SK-N-SH treated with all-trans-retinoic acid at 6 μM for 48 hours (cell line): ENCODE results near the gene ZHX3.

Source experiments
- ATAC-seq: fragments of 200-7000 bp; cut with Tn5 transposase; 3 replicates; pipeline ENCODE4 v1.9.1; 2020; ENCODE audit warnings: mild to moderate bottlenecking, moderate library complexity
- ARNTL ChIP-seq: fragments of 450-650 bp; formaldehyde crosslinking; IDR thresholded peaks from 2 replicates; pipeline ENCODE4 v1.5.0; 2020; ENCODE audit warnings: low read depth, mild to moderate bottlenecking, moderate library complexity, borderline replicate concordance
- CREB5 ChIP-seq: fragments of 250-450 bp; sonication (Bioruptor Pico); IDR thresholded peaks from 2 replicates; pipeline ENCODE4 v1.5.1; 2020; ENCODE audit warnings: low read depth, mild to moderate bottlenecking, moderate library complexity
- CSDC2 ChIP-seq: fragments of 250-450 bp; sonication (Bioruptor Pico); IDR thresholded peaks from 2 replicates; pipeline ENCODE4 v1.5.0; 2020; ENCODE audit warnings: mild to moderate bottlenecking, moderate library complexity
- ISL1 ChIP-seq: fragments of 250-450 bp; sonication (Bioruptor Pico); IDR thresholded peaks from 2 replicates; pipeline ENCODE4 v2.1.2; 2022; ENCODE audit warnings: mild to moderate bottlenecking, moderate library complexity
- PATZ1 ChIP-seq: fragments of 250-450 bp; sonication (Bioruptor Pico); IDR thresholded peaks from 2 replicates; pipeline ENCODE4 v1.8.0; 2020; ENCODE audit warnings: mild to moderate bottlenecking, moderate library complexity, borderline replicate concordance
- POU6F1 ChIP-seq: fragments of 250-450 bp; sonication (Bioruptor Pico); IDR thresholded peaks from 2 replicates; pipeline ENCODE4 v1.8.0; 2021; ENCODE audit warnings: low read depth, mild to moderate bottlenecking, moderate library complexity, borderline replicate concordance
- PPARA ChIP-seq: fragments of 250-450 bp; sonication (Bioruptor Pico); IDR thresholded peaks from 2 replicates; pipeline ENCODE4 v1.5.0; 2020; ENCODE audit warnings: mild to moderate bottlenecking, borderline replicate concordance
- RARB ChIP-seq: fragments of 250-450 bp; sonication (Bioruptor Pico); IDR thresholded peaks from 2 replicates; pipeline ENCODE4 v1.8.0; 2021; ENCODE audit warnings: mild to moderate bottlenecking, moderate library complexity
- SNAI2 ChIP-seq: fragments of 250-450 bp; sonication (Bioruptor Pico); IDR thresholded peaks from 2 replicates; pipeline ENCODE4 v1.5.0; 2020; ENCODE audit warnings: mild to moderate bottlenecking, moderate library complexity
- TCF4 ChIP-seq: fragments of 250-450 bp; sonication (Bioruptor Pico); IDR thresholded peaks from 2 replicates; pipeline ENCODE4 v1.8.0; 2021; ENCODE audit warnings: mild to moderate bottlenecking, moderate library complexity, borderline replicate concordance
- TOX ChIP-seq: fragments of 250-450 bp; sonication (Bioruptor Pico); IDR thresholded peaks from 2 replicates; pipeline ENCODE4 v1.8.0; 2021; ENCODE audit warnings: mild to moderate bottlenecking, moderate library complexity, borderline replicate concordance
- ZFP30 ChIP-seq: fragments of 450-650 bp; formaldehyde crosslinking; IDR thresholded peaks from 2 replicates; pipeline ENCODE4 v1.5.0; 2022; ENCODE audit warnings: mild to moderate bottlenecking, moderate library complexity
- ZNF565 ChIP-seq: fragments of 450-650 bp; formaldehyde crosslinking; conservative IDR thresholded peaks from 2 replicates; pipeline ENCODE4 v1.5.0; 2020; ENCODE audit warnings: low read depth, mild to moderate bottlenecking, moderate library complexity
- ZNF70 ChIP-seq: fragments of 450-650 bp; formaldehyde crosslinking; IDR thresholded peaks from 2 replicates; pipeline ENCODE4 v1.5.0; 2020; ENCODE audit warnings: mild to moderate bottlenecking, moderate library complexity
- ZNF8 ChIP-seq: fragments of 450-650 bp; formaldehyde crosslinking; IDR thresholded peaks from 2 replicates; pipeline ENCODE4 v1.5.0; 2020; ENCODE audit warnings: mild to moderate bottlenecking, moderate library complexity

ZHX3 gene

GRCh38 chr20:41259309-41259708 is 58.2 kb downstream of the ZHX3 start:
- ATAC-seq = no peak
- TF ChIP-seq PATZ1 (no peak), CREB5 (CRISPR knock-in tag) (no peak), ARNTL (CRISPR knock-in tag) (no peak), POU6F1 (CRISPR knock-in tag) (no peak), TCF4 (CRISPR knock-in tag) (no peak), RARB (CRISPR knock-in tag) (no peak), ZFP30 (CRISPR knock-in tag) (no peak), TOX (CRISPR knock-in tag) (no peak), SNAI2 (CRISPR knock-in tag) (no peak), ZNF70 (no peak)
- TF ChIP-seq, all 23 proteins: peak for 0

GRCh38 chr20:41258474-41258873 is 59.1 kb downstream of the ZHX3 start:
- no peak for TF ChIP-seq CSDC2
- no peak for TF ChIP-seq PPARA (CRISPR knock-in tag)
- no peak for TF ChIP-seq ISL1 (CRISPR knock-in tag)
- no peak for TF ChIP-seq ZNF8
- TF ChIP-seq RARB (CRISPR knock-in tag) = no peak
- TF ChIP-seq ARNTL (CRISPR knock-in tag) = no peak
- TF ChIP-seq POU6F1 (CRISPR knock-in tag) = no peak
- no peak for ATAC-seq

GRCh38 chr20:41256516-41256915 is 61.0 kb downstream of the ZHX3 start:
- no peak for TF ChIP-seq ZNF565
- no peak for TF ChIP-seq ISL1 (CRISPR knock-in tag)
- ATAC-seq = no peak

DNA sequence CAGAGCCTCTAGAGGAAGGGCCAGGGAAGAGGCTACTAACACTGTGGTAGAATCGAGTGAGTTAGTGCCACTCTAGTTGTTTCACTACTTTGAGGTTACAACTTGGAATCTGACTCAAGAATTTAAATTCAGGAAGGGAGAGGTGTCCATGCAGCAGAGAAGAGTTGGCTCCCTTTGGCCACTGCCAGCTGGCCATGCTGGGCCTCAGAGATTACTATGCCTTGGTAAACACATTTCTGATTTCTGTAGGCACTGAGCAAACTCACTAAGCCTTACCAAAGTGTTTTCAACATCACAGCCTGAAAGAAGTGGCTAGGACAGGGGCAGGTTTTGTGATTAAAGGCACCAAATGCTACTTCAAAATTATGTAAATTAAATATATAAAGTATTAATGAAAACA is 61.9 kb downstream of the ZHX3 start:
- no peak for ATAC-seq
- TF ChIP-seq ZNF70 = no peak
- no peak for TF ChIP-seq PPARA (CRISPR knock-in tag)
- TF ChIP-seq PATZ1 = no peak
- TF ChIP-seq RARB (CRISPR knock-in tag) = no peak
- no peak for TF ChIP-seq ISL1 (CRISPR knock-in tag)

DNA sequence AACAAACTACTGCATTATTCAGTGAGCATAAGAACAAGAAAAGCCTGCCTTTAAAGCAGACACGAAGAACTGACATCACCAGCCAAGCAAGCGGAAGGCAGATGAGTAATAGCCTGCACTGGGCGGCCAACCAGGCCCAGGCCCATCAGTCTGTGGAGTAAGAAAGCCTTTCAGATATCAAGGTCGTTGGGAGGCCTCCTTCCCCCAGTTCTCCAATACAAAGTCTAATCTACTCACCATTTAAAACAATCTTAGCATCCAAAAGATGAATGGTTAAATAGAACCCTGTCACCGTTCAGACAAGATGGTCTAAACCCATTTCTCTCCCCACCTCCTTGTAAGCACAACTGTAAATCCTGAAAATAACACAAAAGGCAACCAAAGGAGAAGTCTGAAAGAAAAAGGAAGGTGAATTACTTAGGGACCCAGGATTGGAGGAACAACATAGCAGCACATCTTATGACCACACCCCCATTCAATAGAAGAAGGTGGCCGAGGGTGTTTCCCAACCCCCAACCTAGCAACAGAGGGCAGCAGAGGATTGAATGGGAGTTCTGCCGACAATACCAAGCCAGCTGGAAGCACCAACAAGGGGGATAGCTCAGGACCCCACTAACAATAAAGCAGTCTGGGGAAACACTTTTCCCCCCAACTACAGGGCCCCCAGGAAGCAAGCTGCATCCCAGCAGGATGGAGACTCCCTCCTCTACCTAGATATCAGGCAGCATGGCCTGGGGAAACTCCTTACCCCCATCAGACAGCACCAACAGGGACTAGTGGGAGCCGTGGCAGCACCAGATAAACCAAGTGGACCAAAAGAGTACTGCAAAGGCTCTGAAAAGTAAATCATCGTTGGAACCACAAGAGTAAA is 67.9 kb downstream of the ZHX3 start:
- no peak for TF ChIP-seq ZFP30 (CRISPR knock-in tag)
- peak; percentile 45; the same call in 1 of the 2 replicates for TF ChIP-seq CSDC2
- ATAC-seq = peak; percentile 97
